Gastrocnemius medialis (tissue), 4 donors: ENCODE data around the gene ARHGEF37.

Experiments used
- CTCF ChIP-seq, 5 experiments: fragments of 450-650 bp in 3 of 5; fragments of 200-600 bp in 2 of 5; sonication (generic) in 2 of 5; IDR thresholded peaks in 4 of 5; conservative IDR thresholded peaks in 1 of 5; 1 replicate in 4 of 5; 2 replicates in 1 of 5; pipeline ENCODE4 v1.5.1; 2016 to 2019; ENCODE audit warnings: antibody characterized with exemption in 5 of 5, mild to moderate bottlenecking in 3 of 5, moderate library complexity in 3 of 5
- POLR2A ChIP-seq, 2 donors: fragments of 450-650 bp; IDR thresholded peaks; one replicate each; pipeline ENCODE4 v1.6.1; 2017; ENCODE audit warnings: antibody characterized with exemption in 2 of 2, mild to moderate bottlenecking in 2 of 2, moderate library complexity in 2 of 2

- no peak for TF ChIP-seq CTCF (IDR thresholded peaks at IDR 0.05 in 4 of 5, conservative IDR thresholded peaks at IDR 0.05 in 1 of 5)
- TF ChIP-seq POLR2A (IDR thresholded peaks at IDR 0.05) = no peak
These were observed 12.1 kb downstream of the ARHGEF37 start for GRCh38 chr5:149593370-149593769.
